HEK293T (cell line): ENCODE data around the gene TWIST2.

Experiments
- CTCF ChIA-PET: fragments of 350-600 bp; formaldehyde crosslinking; extraction: SDS; loops from one replicate; lab custom pipeline; 2021; ENCODE audit warnings: antibody characterized with exemption, inconsistent platforms; lab: Yijun Ruan, JAX
- POLR2A ChIA-PET: fragments of 350-600 bp; formaldehyde crosslinking; extraction: SDS; loops from one replicate; lab custom pipeline; 2020; ENCODE audit warnings: antibody characterized with exemption, inconsistent platforms; lab: Yijun Ruan, JAX
- DNase-seq: peaks from one replicate; pipeline ENCODE4 v3.0.0; 2012; ENCODE audit warnings: mixed read lengths; ENCODE audit errors: extremely low spot score
- ARNT ChIP-seq: fragments of 450-650 bp; IDR thresholded peaks from 2 replicates; pipeline ENCODE4 v1.6.1; 2017; ENCODE audit warnings: mild to moderate bottlenecking
- BHLHE40 ChIP-seq: fragments of 450-650 bp; IDR thresholded peaks from 2 replicates; pipeline ENCODE4 v1.6.1; 2016; ENCODE audit warnings: mild to moderate bottlenecking, moderate library complexity, borderline replicate concordance
- CTBP1 ChIP-seq: fragments of 450-650 bp; IDR thresholded peaks from 2 replicates; pipeline ENCODE4 v1.6.1; 2016; ENCODE audit warnings: borderline replicate concordance
- ELF4 ChIP-seq: fragments of 450-650 bp; IDR thresholded peaks from 2 replicates; pipeline ENCODE4 v1.6.1; 2017; ENCODE audit warnings: antibody characterized with exemption
- FOXA1 ChIP-seq: fragments of 450-650 bp; IDR thresholded peaks from 2 replicates; pipeline ENCODE4 v1.6.1; 2016; ENCODE audit warnings: mild to moderate bottlenecking
- FOXK2 ChIP-seq: fragments of 450-650 bp; IDR thresholded peaks from 2 replicates; pipeline ENCODE4 v1.6.1; 2016; ENCODE audit warnings: mild to moderate bottlenecking
- FOXM1 ChIP-seq: fragments of 450-650 bp; IDR thresholded peaks from 2 replicates; pipeline ENCODE4 v1.6.1; 2017; ENCODE audit warnings: mild to moderate bottlenecking, borderline replicate concordance
- HDGF ChIP-seq: fragments of 450-650 bp; IDR thresholded peaks from 2 replicates; pipeline ENCODE4 v1.6.1; 2017; ENCODE audit warnings: antibody characterized with exemption, borderline replicate concordance
- L3MBTL2 ChIP-seq: fragments of 450-650 bp; conservative IDR thresholded peaks from 2 replicates; pipeline ENCODE4 v1.6.1; 2016; ENCODE audit warnings: mild to moderate bottlenecking
- LEF1 ChIP-seq: fragments of 450-650 bp; IDR thresholded peaks from 2 replicates; pipeline ENCODE4 v1.6.1; 2017; ENCODE audit warnings: mild to moderate bottlenecking, borderline replicate concordance
- NFRKB ChIP-seq: fragments of 450-650 bp; IDR thresholded peaks from 2 replicates; pipeline ENCODE4 v1.6.1; 2016; ENCODE audit warnings: mild to moderate bottlenecking, moderate library complexity
- SP1 ChIP-seq: fragments of 450-650 bp; IDR thresholded peaks from 2 replicates; pipeline ENCODE4 v1.6.1; 2017
- SUZ12 ChIP-seq: fragments of 450-650 bp; IDR thresholded peaks from 2 replicates; pipeline ENCODE4 v1.6.1; 2016; ENCODE audit warnings: mild to moderate bottlenecking
- TARDBP ChIP-seq: fragments of 450-650 bp; IDR thresholded peaks from 2 replicates; pipeline ENCODE4 v1.6.1; 2016
- ZNF384 ChIP-seq: fragments of 450-650 bp; IDR thresholded peaks from 2 replicates; pipeline ENCODE4 v1.6.1; 2016
- TF ChIP-seq, protein P1 (sequence below): fragments of 450-650 bp; IDR thresholded peaks from 2 replicates; pipeline ENCODE4 v1.6.1; 2016

Gene TWIST2

GRCh38 chr2:238855299-238855698 lies 7.4 kb downstream of the TWIST2 start:
- no peak for TF ChIP-seq NFRKB
- no peak for TF ChIP-seq FOXK2
- no peak for TF ChIP-seq SUZ12
- TF ChIP-seq LEF1, result no peak
- no peak for TF ChIP-seq FOXM1
- no peak for TF ChIP-seq TARDBP
- TF ChIP-seq HDGF, result no peak
- no peak for TF ChIP-seq ELF4
- TF ChIP-seq ARNT, result no peak
- no peak for TF ChIP-seq ZNF384
- TF ChIP-seq BHLHE40, result no peak
- TF ChIP-seq SP1, result no peak
- TF ChIP-seq, protein P1, sequence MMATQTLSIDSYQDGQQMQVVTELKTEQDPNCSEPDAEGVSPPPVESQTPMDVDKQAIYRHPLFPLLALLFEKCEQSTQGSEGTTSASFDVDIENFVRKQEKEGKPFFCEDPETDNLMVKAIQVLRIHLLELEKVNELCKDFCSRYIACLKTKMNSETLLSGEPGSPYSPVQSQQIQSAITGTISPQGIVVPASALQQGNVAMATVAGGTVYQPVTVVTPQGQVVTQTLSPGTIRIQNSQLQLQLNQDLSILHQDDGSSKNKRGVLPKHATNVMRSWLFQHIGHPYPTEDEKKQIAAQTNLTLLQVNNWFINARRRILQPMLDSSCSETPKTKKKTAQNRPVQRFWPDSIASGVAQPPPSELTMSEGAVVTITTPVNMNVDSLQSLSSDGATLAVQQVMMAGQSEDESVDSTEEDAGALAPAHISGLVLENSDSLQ, result no peak
- no peak for TF ChIP-seq FOXA1
- TF ChIP-seq CTBP1, result no peak
- no peak for TF ChIP-seq L3MBTL2
- DNase-seq, result no peak
- POLR2A ChIA-PET, result no interaction called here
- CTCF ChIA-PET, result no interaction called here

GRCh38 chr2:238855891-238856580 lies 8.2 kb downstream of the TWIST2 start:
- TF ChIP-seq FOXK2, result no peak
- no peak for TF ChIP-seq NFRKB
- TF ChIP-seq, protein P1, result no peak
- TF ChIP-seq ELF4, result no peak
- no peak for TF ChIP-seq FOXA1
- TF ChIP-seq CTBP1, result no peak
- no peak for TF ChIP-seq TARDBP
- TF ChIP-seq LEF1, result no peak
- TF ChIP-seq HDGF, result no peak
- no peak for TF ChIP-seq BHLHE40
- TF ChIP-seq L3MBTL2, result no peak
- no peak for TF ChIP-seq FOXM1
- no peak for TF ChIP-seq ARNT
- no peak for TF ChIP-seq SUZ12
- TF ChIP-seq SP1, result no peak
- TF ChIP-seq ZNF384, result no peak
- no peak for DNase-seq
- ChIA-PET CTCF (no interaction called here), POLR2A (no interaction called here)

DNA sequence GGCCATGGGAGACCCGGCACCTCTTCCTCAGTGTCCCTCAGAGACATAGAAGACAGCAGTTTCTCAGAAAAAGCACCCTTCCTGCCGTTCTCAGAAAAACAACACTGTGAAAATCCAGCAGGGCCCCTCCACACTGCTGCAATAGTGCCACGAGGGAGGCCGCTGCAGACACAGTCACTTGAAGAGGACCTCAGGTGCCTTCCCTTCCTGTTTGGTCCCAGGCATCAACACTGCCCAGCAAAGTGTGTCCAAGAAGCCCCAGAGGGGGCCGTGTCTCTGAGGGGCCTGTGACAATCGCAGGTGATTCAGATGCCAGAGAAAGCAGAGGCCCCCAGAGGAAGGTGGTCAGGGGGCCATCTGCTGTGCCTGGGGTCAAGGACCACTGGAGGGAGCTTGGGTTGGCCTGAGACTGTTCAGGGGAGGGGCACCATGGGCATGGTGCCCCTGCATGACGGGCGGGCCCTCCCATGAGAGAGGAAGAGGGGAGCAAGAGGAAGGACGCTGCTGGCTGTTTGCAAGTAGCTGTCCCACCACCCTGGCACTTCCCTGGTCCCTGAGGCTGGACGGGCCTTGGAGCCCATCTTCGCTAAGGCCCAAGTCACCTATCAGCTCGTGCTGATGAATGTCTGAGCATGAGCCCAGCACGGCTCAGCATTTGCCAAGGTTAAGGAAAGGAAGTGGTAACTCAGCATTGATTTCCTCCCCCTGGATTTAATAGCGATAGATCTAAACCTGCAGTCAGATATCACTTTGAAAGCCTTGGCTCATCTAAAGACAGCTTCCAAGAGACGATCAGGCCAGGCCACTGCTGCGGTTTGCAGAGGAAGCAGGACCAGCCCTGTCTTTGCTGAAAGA lies 9.1 kb downstream of the TWIST2 start:
- CTCF ChIA-PET, result no interaction called here
- TF ChIP-seq ZNF384 (no peak), ELF4 (no peak), HDGF (no peak), CTBP1 (no peak), FOXK2 (no peak)
- TF ChIP-seq, protein P1, result no peak
- DNase-seq, result no peak
- POLR2A ChIA-PET, result no interaction called here

- CTCF ChIA-PET, result no interaction called here
- POLR2A ChIA-PET, result no interaction called here
- no peak for DNase-seq
Measured at GRCh38 chr2:238857959-238858358, 10.1 kb downstream of the TWIST2 start.

More at GRCh38 chr2:238857959-238858358, 10.1 kb downstream of the TWIST2 start:
- TF ChIP-seq FOXK2 (no peak), ARNT (no peak), ELF4 (no peak), ZNF384 (no peak), TARDBP (no peak), HDGF (no peak), SP1 (no peak), SUZ12 (no peak), BHLHE40 (no peak), L3MBTL2 (no peak), CTBP1 (no peak), LEF1 (no peak), FOXM1 (no peak), NFRKB (no peak), FOXA1 (no peak)
- TF ChIP-seq, protein P1, result no peak
